B cell (primary cell): Measurements from ENCODE around the gene DRC7. TPM values are rescaled to one million over a fixed set of nuclear protein-coding genes. Genes with fewer than 3 reads are reported as not detected.

ENCODE experiments used
- ATAC-seq: fragments of 200-7000 bp; cut with Tn5 transposase; one replicate; pipeline ENCODE4 v1.10.0; 2021; ENCODE audit warnings: low read depth, mild to moderate bottlenecking, moderate number of reproducible peaks, moderate library complexity
- CTCF ChIA-PET: fragments of 350-600 bp; sonication (Branson Sonifier 250); formaldehyde crosslinking; loops from one replicate; lab custom pipeline; 2021; ENCODE audit warnings: antibody characterized with exemption, inconsistent platforms; lab: Charles Lee
- POLR2A ChIA-PET: fragments of 350-600 bp; sonication (Branson Sonifier 250); formaldehyde crosslinking; loops from one replicate; lab custom pipeline; 2021; ENCODE audit warnings: antibody characterized with exemption; lab: Charles Lee
- DNase-seq: peaks from one replicate; pipeline ENCODE4 v3.0.0; 2013
- H2AFZ ChIP-seq: 2 replicates; pipeline ENCODE4 v1.6.1; 2012; ENCODE audit warnings: mild to moderate bottlenecking, low read depth, low read length; ENCODE audit not compliant: insufficient read depth, poor library complexity, severe bottlenecking
- H3K27ac ChIP-seq, 2 donors: 1 replicate in 1 of 2; 2 replicates in 1 of 2; pipeline ENCODE4 v1.5.1; 2012 to 2013; ENCODE audit warnings: low read length in 2 of 2, mild to moderate bottlenecking in 2 of 2, moderate library complexity in 1 of 2
- H3K27me3 ChIP-seq, 4 experiments: fragments of 200-600 bp in 1 of 4; sonication (generic) in 1 of 4; replicated peaks in 1 of 4; 1 replicate in 2 of 4; 2 replicates in 2 of 4; pipeline versions ENCODE4 v1.6.1 to v1.7.0; 2013 to 2016; ENCODE audit warnings: low read length in 3 of 4, mild to moderate bottlenecking in 2 of 4, mixed read lengths in 1 of 4, moderate library complexity in 1 of 4; ENCODE audit not compliant: insufficient read depth in 4 of 4, control insufficient read depth in 3 of 4; ENCODE audit errors: control extremely low read depth in 1 of 4
- H3K36me3 ChIP-seq, 2 experiments: replicated peaks in 1 of 2; 1 replicate in 1 of 2; 2 replicates in 1 of 2; pipeline versions ENCODE4 v1.6.1 to v1.7.1; 2013; ENCODE audit warnings: low read length in 1 of 2; ENCODE audit not compliant: insufficient read depth in 2 of 2, control insufficient read depth in 1 of 2; ENCODE audit errors: control extremely low read depth in 1 of 2, extremely low read depth in 1 of 2
- H3K4me1 ChIP-seq, 2 donors: fragments of 200-600 bp in 1 of 2; sonication (generic) in 1 of 2; 1 replicate in 1 of 2; 2 replicates in 1 of 2; pipeline versions ENCODE4 v1.5.1 to v1.6.1; 2013 to 2017; ENCODE audit warnings: low read length in 2 of 2; ENCODE audit not compliant: control insufficient read depth in 2 of 2, insufficient read depth in 2 of 2
- H3K4me2 ChIP-seq: replicated peaks from 2 replicates; pipeline ENCODE3; 2012; ENCODE audit warnings: mild to moderate bottlenecking, low read depth, low read length; ENCODE audit not compliant: poor library complexity, severe bottlenecking
- H3K4me3 ChIP-seq, 5 experiments: fragments of 200-600 bp in 1 of 5; sonication (generic) in 1 of 5; 1 replicate in 3 of 5; 2 replicates in 2 of 5; pipeline versions ENCODE4 v1.5.1 to v1.7.0; 2011 to 2016; ENCODE audit warnings: low read length in 4 of 5, mild to moderate bottlenecking in 4 of 5, low read depth in 2 of 5, control low read depth in 1 of 5, moderate library complexity in 1 of 5; ENCODE audit not compliant: insufficient read depth in 1 of 5; ENCODE audit errors: control extremely low read depth in 1 of 5, extremely low read depth in 1 of 5
- H3K79me2 ChIP-seq: fragments of 200-600 bp; sonication (generic); one replicate; pipeline ENCODE4 v1.6.0; 2016; ENCODE audit warnings: low read length; ENCODE audit not compliant: control insufficient read depth, insufficient read depth
- H3K9ac ChIP-seq: fragments of 200-600 bp; sonication (generic); 2 replicates; pipeline ENCODE4 v1.6.1; 2017; ENCODE audit warnings: mild to moderate bottlenecking, low read length, moderate library complexity
- H3K9me3 ChIP-seq, 3 donors: one replicate each; pipeline versions ENCODE4 v1.6.1 to v1.7.1; 2013; ENCODE audit warnings: low read length in 2 of 3; ENCODE audit not compliant: control insufficient read depth in 2 of 3, insufficient read depth in 1 of 3; ENCODE audit errors: control extremely low read depth in 1 of 3
- H4K20me1 ChIP-seq: 2 replicates; pipeline ENCODE4 v1.6.0; 2012; ENCODE audit warnings: mild to moderate bottlenecking, low read length; ENCODE audit not compliant: insufficient read depth, control insufficient read depth, poor library complexity, severe bottlenecking
- H3K27ac Mint-ChIP-seq: one replicate; pipeline ENCODE4 v1.8.0; 2021; ENCODE audit warnings: mixed read lengths
- H3K27me3 Mint-ChIP-seq: one replicate; pipeline ENCODE4 v1.8.0; 2021; ENCODE audit warnings: mixed read lengths
- H3K4me1 Mint-ChIP-seq: one replicate; pipeline ENCODE4 v1.8.0; 2021; ENCODE audit warnings: mixed read lengths
- H3K4me3 Mint-ChIP-seq: one replicate; pipeline ENCODE4 v1.8.0; 2021; ENCODE audit warnings: mixed read lengths
- H3K9me3 Mint-ChIP-seq: one replicate; pipeline ENCODE4 v1.8.0; 2022; ENCODE audit warnings: mixed read lengths; ENCODE audit not compliant: insufficient read depth
- EZH2 ChIP-seq: IDR thresholded peaks from 2 replicates; pipeline ENCODE4 v1.6.1; 2012; ENCODE audit warnings: borderline replicate concordance, low read depth, mild to moderate bottlenecking, moderate library complexity, low read length; ENCODE audit not compliant: insufficient read depth, poor library complexity, severe bottlenecking
- WGBS: methylation state at CpG from one replicate; pipeline ENCODE4 v1.1.5; 2013; ENCODE audit warnings: missing lambda C conversion rate; ENCODE audit not compliant: insufficient coverage; 5-methylcytosine and 5-hydroxymethylcytosine counted together
- intact Hi-C: fragments of 100-400 bp; cut with micrococcal nuclease; formaldehyde crosslinking; loops from one replicate; pipeline ENCODE4 v1.10.0; 2022
- polyA plus RNA-seq: library from polyadenylated mRNA; depleted of rRNA; stranded (reverse); fragments of >200 nt; gene quantifications from 2 replicates; pipeline ENCODE4 v1.2.3, GENCODE V29; 2012
- total RNA-seq, 2 donors: library from RNA; stranded (reverse); fragments of 120-200 nt in 1 of 2; gene quantifications; 1 replicate in 1 of 2; 2 replicates in 1 of 2; pipeline versions ENCODE4 v1.2.3 to v1.2.4, GENCODE V29; 2013 to 2022
- TF ChIP-seq, protein P1 (sequence below): fragments of 200-600 bp; IDR thresholded peaks from one replicate; pipeline ENCODE4 v1.8.0; 2022; ENCODE audit warnings: antibody characterized with exemption, mild to moderate bottlenecking

Gene DRC7
- total and polyA plus RNA-seq, 2 donors (not counting 1 experiment from before 2014, with no cell fraction given) = 0.12 to 0.22 TPM

DNA sequence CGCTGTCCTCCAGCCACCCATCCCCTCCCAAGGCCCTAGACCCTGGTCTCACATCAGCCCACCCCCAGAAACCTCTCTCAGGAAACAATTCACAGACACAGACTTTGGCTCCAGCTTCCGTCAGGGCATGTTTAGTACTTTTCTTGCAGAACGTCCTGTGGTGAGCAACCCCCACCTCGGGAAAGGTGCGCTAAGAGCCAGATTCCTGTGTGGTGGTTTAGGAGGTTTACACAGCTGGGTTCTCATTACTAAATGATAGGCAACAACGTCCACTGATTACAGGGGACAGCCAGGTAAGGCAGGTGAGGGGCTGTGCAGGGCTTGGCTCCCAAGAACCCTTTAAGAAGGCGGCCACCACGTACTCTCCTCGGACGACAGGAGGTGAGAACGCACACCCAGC is 78.4 kb downstream of the DRC7 start:
- Histone ChIP-seq H3K9ac (no peak overlapping the region), H3K4me2 (no peak overlapping the region), H3K9me3 (no peaks in the 10 kb centered on the region), H3K4me3 (no peak overlapping the region), H3K79me2 (no peaks in the 10 kb centered on the region), H2AFZ (no peak overlapping the region), H3K27me3 (no peaks in the 10 kb centered on the region), H3K27ac (no peak overlapping the region), H3K4me1 (no peaks in the 10 kb centered on the region), H3K36me3 (no peaks in the 10 kb centered on the region), H4K20me1 (no peaks in the 10 kb centered on the region)
- no peak for ATAC-seq
- Mint-ChIP-seq H3K27me3 (no peaks in the 10 kb centered on the region), H3K4me3 (no peak overlapping the region), H3K9me3 (no peaks in the 10 kb centered on the region), H3K4me1 (no peaks in the 10 kb centered on the region), H3K27ac (no peak overlapping the region)
- no peak for TF ChIP-seq EZH2
- TF ChIP-seq, protein P1, sequence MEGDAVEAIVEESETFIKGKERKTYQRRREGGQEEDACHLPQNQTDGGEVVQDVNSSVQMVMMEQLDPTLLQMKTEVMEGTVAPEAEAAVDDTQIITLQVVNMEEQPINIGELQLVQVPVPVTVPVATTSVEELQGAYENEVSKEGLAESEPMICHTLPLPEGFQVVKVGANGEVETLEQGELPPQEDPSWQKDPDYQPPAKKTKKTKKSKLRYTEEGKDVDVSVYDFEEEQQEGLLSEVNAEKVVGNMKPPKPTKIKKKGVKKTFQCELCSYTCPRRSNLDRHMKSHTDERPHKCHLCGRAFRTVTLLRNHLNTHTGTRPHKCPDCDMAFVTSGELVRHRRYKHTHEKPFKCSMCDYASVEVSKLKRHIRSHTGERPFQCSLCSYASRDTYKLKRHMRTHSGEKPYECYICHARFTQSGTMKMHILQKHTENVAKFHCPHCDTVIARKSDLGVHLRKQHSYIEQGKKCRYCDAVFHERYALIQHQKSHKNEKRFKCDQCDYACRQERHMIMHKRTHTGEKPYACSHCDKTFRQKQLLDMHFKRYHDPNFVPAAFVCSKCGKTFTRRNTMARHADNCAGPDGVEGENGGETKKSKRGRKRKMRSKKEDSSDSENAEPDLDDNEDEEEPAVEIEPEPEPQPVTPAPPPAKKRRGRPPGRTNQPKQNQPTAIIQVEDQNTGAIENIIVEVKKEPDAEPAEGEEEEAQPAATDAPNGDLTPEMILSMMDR = no peak
- CTCF ChIA-PET = no interaction called here
- intact Hi-C loops = no loop called here
- 92% methylated on average over 7 of the region's 11 CpGs for WGBS
- POLR2A ChIA-PET = no interaction called here
- DNase-seq = no peak

GRCh38 chr16:57773655-57774295 is 79.2 kb downstream of the DRC7 start:
- TF ChIP-seq, protein P1 = no peak
- no peak for TF ChIP-seq EZH2
- intact Hi-C loops = no loop called here
- Histone ChIP-seq H3K4me2 (no peak overlapping the region), H3K9ac (no peak overlapping the region), H3K27me3 (no peaks in the 10 kb centered on the region), H3K4me1 (no peaks in the 10 kb centered on the region), H3K27ac (no peak overlapping the region), H3K79me2 (no peaks in the 10 kb centered on the region), H3K9me3 (no peaks in the 10 kb centered on the region), H3K4me3 (no peak overlapping the region), H4K20me1 (no peaks in the 10 kb centered on the region), H2AFZ (no peak overlapping the region), H3K36me3 (no peaks in the 10 kb centered on the region)
- no peaks in the 10 kb centered on the region for H3K4me1 Mint-ChIP-seq
- DNase-seq (no peak), ATAC-seq (no peak)
- ChIA-PET CTCF (no interaction called here), POLR2A (no interaction called here)
- no peak overlapping the region for H3K27ac Mint-ChIP-seq
- H3K27me3 Mint-ChIP-seq = no peaks in the 10 kb centered on the region
- H3K9me3 Mint-ChIP-seq = no peaks in the 10 kb centered on the region
- H3K4me3 Mint-ChIP-seq = no peak overlapping the region
- WGBS = 97% methylated on average over 7 of the region's 11 CpGs
